ENCODE data around the gene PRODH2.

PRODH2 gene

DNA sequence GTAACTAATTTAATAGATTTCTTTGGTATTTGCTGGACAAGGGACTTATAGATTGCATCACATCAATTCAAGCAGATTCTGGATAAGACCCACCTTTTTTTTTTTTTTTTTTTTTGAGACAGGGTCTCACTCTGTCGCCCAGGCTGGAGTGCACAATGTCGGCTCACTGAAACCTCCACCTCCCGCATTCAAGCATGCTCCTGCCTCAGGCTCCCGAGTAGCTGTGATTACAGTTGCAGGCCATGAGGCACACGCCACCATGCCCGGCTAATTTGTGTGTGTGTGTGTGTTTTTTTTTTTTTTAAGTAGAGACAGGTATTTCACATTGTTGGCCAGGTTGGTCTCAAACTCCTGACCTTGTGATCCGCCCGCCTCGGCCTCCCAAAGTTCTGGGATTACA, 4.2 kb upstream of the PRODH2 start:
- ChIA-PET POLR2A (interaction anchor here (0.9 kb wide), 1 partner anchor 76 kb away, joined by 4 read pairs; no protein-coding TSS in a partner anchor), CTCF (no interaction called here)
- no peak for DNase-seq (ENCODE audit: extremely low spot score)
- no peak for TF ChIP-seq FOXK2 (IDR thresholded peaks at IDR 0.05)
- TF ChIP-seq FOXM1 (IDR thresholded peaks at IDR 0.05; ENCODE audit: borderline replicate concordance) = no peak
- TF ChIP-seq, protein P1, sequence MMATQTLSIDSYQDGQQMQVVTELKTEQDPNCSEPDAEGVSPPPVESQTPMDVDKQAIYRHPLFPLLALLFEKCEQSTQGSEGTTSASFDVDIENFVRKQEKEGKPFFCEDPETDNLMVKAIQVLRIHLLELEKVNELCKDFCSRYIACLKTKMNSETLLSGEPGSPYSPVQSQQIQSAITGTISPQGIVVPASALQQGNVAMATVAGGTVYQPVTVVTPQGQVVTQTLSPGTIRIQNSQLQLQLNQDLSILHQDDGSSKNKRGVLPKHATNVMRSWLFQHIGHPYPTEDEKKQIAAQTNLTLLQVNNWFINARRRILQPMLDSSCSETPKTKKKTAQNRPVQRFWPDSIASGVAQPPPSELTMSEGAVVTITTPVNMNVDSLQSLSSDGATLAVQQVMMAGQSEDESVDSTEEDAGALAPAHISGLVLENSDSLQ (IDR thresholded peaks at IDR 0.05) = no peak
- TF ChIP-seq ZNF384 (IDR thresholded peaks at IDR 0.05) = no peak
- TF ChIP-seq ARNT (IDR thresholded peaks at IDR 0.05) = no peak
- no peak for TF ChIP-seq TARDBP (IDR thresholded peaks at IDR 0.05)
- TF ChIP-seq CTBP1 (IDR thresholded peaks at IDR 0.05; ENCODE audit: borderline replicate concordance) = no peak
- no peak for TF ChIP-seq ELF4 (IDR thresholded peaks at IDR 0.05)
- TF ChIP-seq NFRKB (IDR thresholded peaks at IDR 0.05) = no peak
- TF ChIP-seq L3MBTL2 (conservative IDR thresholded peaks at IDR 0.05) = no peak
- no peak for TF ChIP-seq SP1 (IDR thresholded peaks at IDR 0.05)
- no peak for TF ChIP-seq FOXA1 (IDR thresholded peaks at IDR 0.05)
- TF ChIP-seq SUZ12 (IDR thresholded peaks at IDR 0.05) = no peak
- no peak for TF ChIP-seq LEF1 (IDR thresholded peaks at IDR 0.05; ENCODE audit: borderline replicate concordance)
- TF ChIP-seq HDGF (IDR thresholded peaks at IDR 0.05; ENCODE audit: borderline replicate concordance) = no peak
- no peak for TF ChIP-seq BHLHE40 (IDR thresholded peaks at IDR 0.05; ENCODE audit: borderline replicate concordance)

DNA sequence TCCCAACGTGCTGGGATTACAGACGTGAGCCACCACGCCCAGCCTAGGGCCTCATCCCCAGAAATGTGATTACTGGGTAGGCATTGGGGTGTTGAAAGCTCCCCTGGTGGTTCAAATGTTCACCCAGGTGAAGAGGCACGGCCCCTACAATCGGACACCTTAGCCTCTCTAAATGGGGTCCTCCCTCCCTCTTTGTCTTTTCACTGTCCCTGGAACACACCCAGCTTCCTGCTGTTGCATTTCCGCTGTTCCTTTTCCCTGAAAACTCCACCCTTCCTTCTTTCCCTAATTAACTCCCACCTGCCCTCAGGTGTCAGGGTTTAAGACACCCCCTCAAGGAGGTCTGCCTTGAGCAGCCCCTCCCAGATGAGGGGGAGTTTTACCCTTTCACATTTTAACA, 3.6 kb upstream of the PRODH2 start:
- TF ChIP-seq LEF1 (IDR thresholded peaks at IDR 0.05; ENCODE audit: borderline replicate concordance) (no peak), ELF4 (IDR thresholded peaks at IDR 0.05) (no peak), ZNF384 (IDR thresholded peaks at IDR 0.05) (no peak), L3MBTL2 (conservative IDR thresholded peaks at IDR 0.05) (no peak)
- no peak for DNase-seq (ENCODE audit: extremely low spot score)
- CTCF ChIA-PET = no interaction called here
- POLR2A ChIA-PET = interaction anchor here (0.9 kb wide), 1 partner anchor 76 kb away, joined by 4 read pairs; no protein-coding TSS in a partner anchor

DNA sequence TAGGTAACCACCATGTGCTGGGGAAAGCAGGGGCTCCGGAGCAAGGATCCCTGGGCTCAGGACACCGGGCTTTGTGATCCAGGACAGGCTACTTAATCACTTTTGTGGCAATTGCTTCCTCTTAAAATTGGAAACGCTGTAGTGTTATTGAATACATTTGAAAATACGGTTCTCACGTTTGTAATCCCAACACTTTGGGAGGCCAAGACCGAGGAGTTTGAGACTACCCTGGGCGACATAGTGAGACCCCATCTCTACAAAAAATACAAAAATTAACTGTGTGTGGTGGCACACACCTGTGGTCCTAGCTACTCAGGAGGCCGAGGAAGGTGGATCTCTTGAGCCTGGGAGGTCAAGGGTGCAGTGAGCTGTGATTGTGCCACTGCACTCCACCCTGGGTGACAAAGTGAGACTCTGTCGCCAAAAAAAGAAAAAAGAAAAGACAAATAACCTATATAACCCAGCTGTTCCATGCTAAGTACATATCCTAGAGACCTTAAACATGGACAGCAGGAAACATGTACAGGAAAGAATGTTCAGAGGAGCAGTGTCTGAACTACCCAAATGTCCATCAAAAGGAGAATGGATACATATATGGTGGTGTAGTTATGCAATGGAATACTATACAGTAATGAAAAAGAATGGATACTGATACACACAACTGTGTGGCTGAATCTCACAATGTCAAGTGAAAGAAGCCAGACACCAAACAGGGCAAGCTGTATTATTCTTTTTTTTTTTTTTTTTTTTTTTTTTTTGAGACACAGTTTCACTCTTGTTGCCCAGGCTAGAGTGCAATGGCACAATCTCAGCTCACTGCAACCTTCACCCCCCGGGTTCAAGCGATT, 622 bp upstream of the PRODH2 start:
- CTCF ChIA-PET = no interaction called here

DNA sequence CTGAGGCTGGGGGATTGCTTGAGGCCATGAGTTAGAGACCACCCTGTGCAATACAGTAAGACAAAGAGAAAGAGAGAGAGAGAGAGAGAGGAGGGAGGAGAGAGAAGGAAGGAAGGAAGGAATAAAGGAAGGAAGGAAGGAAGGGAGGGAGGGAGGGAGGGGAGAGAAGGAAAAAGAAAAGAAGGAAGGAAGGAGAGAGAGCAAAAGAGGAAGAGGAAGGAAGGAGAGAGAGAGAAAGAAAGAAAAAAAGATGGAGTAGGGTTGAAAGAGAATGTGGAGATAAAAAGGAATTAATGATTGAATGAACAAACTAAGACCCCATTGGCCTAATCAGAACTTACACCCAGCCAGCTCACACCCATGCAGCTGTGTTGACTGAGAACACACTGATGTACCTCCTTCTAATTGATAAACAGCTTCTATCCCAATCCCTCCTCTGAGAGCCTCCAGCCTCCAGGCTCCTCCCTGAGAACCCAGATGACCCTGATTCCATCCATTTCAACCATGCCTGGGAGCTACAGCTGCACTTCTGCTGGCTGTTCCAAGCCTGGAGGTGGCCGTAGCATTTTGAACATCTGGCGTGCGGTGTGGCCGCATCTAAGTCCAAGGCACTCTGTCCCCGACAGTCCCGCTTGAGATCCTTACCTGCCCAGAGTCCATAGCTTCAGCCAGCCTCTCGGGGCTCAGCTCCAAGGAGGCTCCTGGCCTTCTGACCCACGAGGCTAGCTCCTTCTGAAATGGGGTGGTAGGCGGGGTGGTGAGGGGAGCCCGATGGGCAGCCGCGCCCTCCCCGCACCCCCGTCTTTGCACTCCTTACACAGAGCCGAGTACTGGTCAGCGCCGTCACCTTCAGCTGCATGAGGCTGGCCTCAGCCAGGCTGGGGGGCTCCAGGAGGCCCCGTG, 1.1 kb downstream of the PRODH2 start:
- CTCF ChIA-PET = no interaction called here

More for the DNA sequence above, 622 bp upstream of the PRODH2 start:
- no peak for DNase-seq (ENCODE audit: extremely low spot score)
- TF ChIP-seq, protein P1 (IDR thresholded peaks at IDR 0.05) = no peak
- no peak for TF ChIP-seq TARDBP (IDR thresholded peaks at IDR 0.05)
- TF ChIP-seq HDGF (IDR thresholded peaks at IDR 0.05; ENCODE audit: borderline replicate concordance) = no peak
- TF ChIP-seq ZNF384 (IDR thresholded peaks at IDR 0.05) = no peak
- TF ChIP-seq FOXK2 (IDR thresholded peaks at IDR 0.05) = no peak
- no peak for TF ChIP-seq ARNT (IDR thresholded peaks at IDR 0.05)
- no peak for TF ChIP-seq FOXA1 (IDR thresholded peaks at IDR 0.05)
- no peak for TF ChIP-seq SUZ12 (IDR thresholded peaks at IDR 0.05)
- TF ChIP-seq L3MBTL2 (conservative IDR thresholded peaks at IDR 0.05) = no peak
- TF ChIP-seq CTBP1 (IDR thresholded peaks at IDR 0.05; ENCODE audit: borderline replicate concordance) = no peak
- TF ChIP-seq FOXM1 (IDR thresholded peaks at IDR 0.05; ENCODE audit: borderline replicate concordance) = no peak
- TF ChIP-seq NFRKB (IDR thresholded peaks at IDR 0.05) = no peak
- TF ChIP-seq BHLHE40 (IDR thresholded peaks at IDR 0.05; ENCODE audit: borderline replicate concordance) = no peak
- TF ChIP-seq ELF4 (IDR thresholded peaks at IDR 0.05) = no peak
- no peak for TF ChIP-seq SP1 (IDR thresholded peaks at IDR 0.05)
- TF ChIP-seq LEF1 (IDR thresholded peaks at IDR 0.05; ENCODE audit: borderline replicate concordance) = no peak
- POLR2A ChIA-PET = no interaction called here

DNA sequence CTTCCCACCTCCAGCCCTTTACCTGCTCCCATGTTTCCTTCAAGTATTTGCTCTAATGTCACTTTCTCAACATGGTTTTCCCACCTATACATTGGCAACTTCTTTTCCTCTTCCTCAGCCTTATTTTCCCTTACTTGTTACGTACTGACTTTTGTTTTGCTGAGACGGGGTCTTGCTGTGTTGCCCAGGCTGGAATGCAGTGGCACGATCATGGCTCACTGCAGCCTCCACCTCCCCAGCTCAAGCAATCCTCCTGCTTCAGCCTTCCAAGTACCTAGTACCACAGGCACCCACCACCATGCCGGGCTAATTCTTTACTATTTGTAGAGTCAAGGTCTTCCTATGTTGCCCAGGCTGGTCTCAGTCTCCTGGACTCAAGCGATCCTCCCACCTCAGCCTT, 5.0 kb downstream of the PRODH2 start:
- no peak for DNase-seq (ENCODE audit: extremely low spot score)
- no peak for TF ChIP-seq NFRKB (IDR thresholded peaks at IDR 0.05)
- TF ChIP-seq, protein P1 (IDR thresholded peaks at IDR 0.05) = no peak
- TF ChIP-seq FOXK2 (IDR thresholded peaks at IDR 0.05) = no peak
- TF ChIP-seq BHLHE40 (IDR thresholded peaks at IDR 0.05; ENCODE audit: borderline replicate concordance) = no peak
- TF ChIP-seq ELF4 (IDR thresholded peaks at IDR 0.05) = no peak
- TF ChIP-seq SP1 (IDR thresholded peaks at IDR 0.05) = no peak
- TF ChIP-seq FOXM1 (IDR thresholded peaks at IDR 0.05; ENCODE audit: borderline replicate concordance) = no peak
- no peak for TF ChIP-seq CTBP1 (IDR thresholded peaks at IDR 0.05; ENCODE audit: borderline replicate concordance)
- POLR2A ChIA-PET = no interaction called here
- CTCF ChIA-PET = interaction anchor here (1.2 kb wide), 1 partner anchor 12 kb away, joined by 3 read pairs; no protein-coding TSS in a partner anchor

More for the DNA sequence above, 1.1 kb downstream of the PRODH2 start:
- TF ChIP-seq SUZ12 (IDR thresholded peaks at IDR 0.05) (no peak), BHLHE40 (IDR thresholded peaks at IDR 0.05; ENCODE audit: borderline replicate concordance) (no peak), ZNF384 (IDR thresholded peaks at IDR 0.05) (no peak), TARDBP (IDR thresholded peaks at IDR 0.05) (no peak)
- POLR2A ChIA-PET = interaction anchor here (0.5 kb wide), 1 partner anchor 62 kb away, joined by 3 read pairs; no protein-coding TSS in a partner anchor
- no peak for DNase-seq (ENCODE audit: extremely low spot score)
